HG03045 (cell line): ENCODE results near the gene ZNF280C.
"Not testable (repeated sequence)": the region's sequence is repeated elsewhere in the genome, so short reads cannot be mapped to it uniquely, and the experiment has no call there.

Source experiments
- ATAC-seq: cut with Tn5 transposase; IDR thresholded peaks from one replicate; pipeline ENCODE4 v1.9.1; 2021; ENCODE audit warnings: mild to moderate bottlenecking, moderate library complexity; ENCODE audit not compliant: unreplicated experiment

ZNF280C gene

DNA sequence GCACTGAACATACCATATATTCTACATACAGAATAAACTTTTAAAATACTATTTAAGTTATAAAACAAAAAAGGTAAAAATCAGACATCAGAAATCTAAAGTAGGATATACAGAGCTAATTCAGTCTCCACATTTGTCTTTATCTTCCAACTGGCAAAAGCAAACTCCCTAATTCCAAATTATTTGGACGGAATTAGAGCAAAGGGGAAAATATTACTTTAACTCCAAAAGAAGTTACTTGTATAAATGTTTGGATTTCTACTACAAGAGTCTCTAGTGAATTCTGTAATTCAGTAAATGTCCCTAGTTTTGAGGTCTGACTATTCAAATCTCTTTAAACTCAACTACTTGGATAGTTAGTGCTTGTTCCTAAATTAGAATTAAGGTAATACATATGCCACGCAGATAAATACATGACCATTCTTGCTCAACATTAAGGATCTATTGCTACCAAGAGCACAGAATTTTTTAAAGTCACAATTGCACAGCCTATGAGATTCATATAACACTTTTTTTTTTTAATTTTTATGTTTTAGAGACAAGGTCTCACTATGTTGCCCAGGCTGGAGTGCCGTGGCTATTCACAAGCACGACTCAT, 7.3 kb downstream of the ZNF280C start:
- ATAC-seq = no peak

DNA sequence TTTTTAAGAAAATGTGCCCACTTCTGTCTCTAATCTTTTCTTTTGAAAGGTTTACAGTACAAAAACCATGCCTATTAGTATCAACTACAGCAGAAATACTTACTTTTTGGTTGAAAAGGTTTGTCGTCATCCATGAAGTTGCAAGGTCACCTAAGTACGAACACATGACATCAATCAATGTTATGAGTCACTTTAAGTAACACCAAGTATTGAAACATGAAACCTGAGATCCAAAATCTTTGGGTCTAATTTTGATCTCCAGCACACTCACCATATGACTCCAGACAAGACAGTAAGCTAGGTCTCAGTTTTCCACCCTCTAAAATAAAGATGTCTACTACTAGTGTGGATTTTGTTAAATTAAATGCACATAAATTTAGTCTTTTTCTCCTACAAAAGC, 8.4 kb downstream of the ZNF280C start:
- no peak for ATAC-seq

DNA sequence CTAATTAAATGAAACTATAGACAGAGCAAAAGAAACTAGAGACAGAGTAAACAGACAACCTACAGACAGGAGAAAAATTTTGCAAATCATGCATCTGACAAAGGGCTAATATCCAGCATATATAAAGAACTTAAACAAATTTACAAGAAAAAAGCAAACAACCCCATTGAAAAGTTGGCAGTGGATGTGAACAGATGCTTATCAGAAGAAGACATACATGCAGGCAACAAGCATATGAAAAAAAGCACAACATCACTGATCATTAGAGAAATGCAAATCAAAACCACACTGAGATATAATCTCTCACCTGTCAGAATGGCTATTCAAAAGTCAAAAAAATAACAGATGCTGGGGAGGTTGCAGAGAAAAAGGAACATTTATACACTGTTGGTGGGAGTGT, 14.8 kb downstream of the ZNF280C start:
- ATAC-seq = no peak

- no peak for ATAC-seq
These were observed 17.0 kb downstream of the ZNF280C start for GRCh38 chrX:130251671-130252070.

GRCh38 chrX:130247996-130248395, 20.7 kb downstream of the ZNF280C start:
- ATAC-seq = no peak

- no peak for ATAC-seq
These were observed 22.6 kb downstream of the ZNF280C start for GRCh38 chrX:130246084-130246483.

DNA sequence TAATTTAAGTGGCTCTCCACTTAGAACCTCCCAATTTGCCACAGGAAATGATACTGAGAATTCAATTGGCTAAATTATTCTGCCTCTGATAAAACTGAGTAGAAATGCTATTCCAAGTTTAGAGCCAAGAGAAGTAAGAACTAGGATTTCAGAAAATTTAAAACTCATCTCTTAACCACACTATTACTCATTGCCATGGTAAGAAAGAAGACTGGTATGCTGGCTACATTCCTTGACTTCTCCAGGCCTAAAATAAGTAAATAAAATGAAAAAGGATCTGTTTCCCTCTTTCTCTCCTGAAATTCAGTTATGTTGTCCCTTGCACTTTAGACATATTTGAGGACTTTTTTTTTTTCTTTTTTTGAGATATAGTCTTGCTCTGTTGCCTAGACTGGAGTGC, 23.3 kb downstream of the ZNF280C start:
- no peak for ATAC-seq

DNA sequence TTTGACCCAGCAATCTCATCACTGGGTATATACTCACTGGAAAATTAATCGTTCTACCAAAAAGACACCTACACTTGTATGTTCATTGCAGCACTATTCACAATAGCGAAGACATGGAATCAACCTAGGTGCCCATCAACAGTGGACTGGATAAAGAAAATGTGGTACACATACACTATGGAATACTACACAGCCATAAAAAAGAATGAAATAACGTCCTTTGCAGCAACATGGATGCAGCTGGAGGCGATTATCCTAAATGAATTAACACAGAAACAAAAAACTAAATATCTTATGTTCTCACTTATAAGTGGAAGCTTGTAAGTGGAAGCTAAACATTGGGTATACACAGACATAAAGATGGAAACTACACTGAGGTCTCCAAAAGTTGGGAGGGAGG, 37.5 kb downstream of the ZNF280C start:
- ATAC-seq = not testable (repeated sequence)

- ATAC-seq = no peak
These were observed 39.8 kb downstream of the ZNF280C start for GRCh38 chrX:130228871-130229270.

DNA sequence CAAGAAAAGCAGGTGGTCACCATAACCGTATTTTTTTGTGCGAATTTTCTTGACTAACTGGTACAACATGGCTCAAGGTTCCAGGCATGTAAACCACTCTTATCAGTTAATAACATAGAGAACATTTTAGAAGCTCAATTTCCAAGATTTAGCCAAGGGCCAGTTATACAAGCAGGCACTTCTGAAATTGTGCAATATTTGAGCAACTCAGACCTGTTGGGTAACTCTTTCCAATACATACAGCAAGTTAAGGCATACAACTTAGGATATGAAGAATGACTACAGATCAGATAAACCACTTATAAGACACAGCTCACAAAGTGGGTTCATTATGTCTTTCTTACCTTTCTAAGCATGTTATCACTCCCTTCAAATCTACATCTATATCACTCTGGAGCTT, 43.9 kb downstream of the ZNF280C start:
- no peak for ATAC-seq

DNA sequence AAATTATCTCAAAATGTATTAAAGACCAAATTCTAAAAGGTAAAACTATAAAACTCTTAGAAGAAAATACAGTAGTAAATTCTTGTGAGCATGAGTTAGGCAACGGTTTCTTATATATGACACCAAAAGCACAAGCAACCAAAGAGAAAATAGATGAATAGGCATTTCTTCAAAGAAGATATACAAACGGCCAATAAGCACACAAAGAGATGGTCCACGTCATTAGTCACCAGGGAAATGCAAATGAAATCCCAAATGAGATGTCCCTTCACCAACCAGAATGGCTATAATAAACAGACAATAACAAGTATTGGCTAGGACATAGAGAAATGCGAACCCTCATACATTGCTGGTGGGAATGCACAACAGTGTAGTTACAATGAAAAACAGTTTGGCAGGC, 52.4 kb downstream of the ZNF280C start:
- no peak for ATAC-seq

- ATAC-seq = no peak
These were observed 55.3 kb downstream of the ZNF280C start for GRCh38 chrX:130213376-130213775.

- no peak for ATAC-seq
These were observed 56.3 kb downstream of the ZNF280C start for GRCh38 chrX:130212371-130212770.

DNA sequence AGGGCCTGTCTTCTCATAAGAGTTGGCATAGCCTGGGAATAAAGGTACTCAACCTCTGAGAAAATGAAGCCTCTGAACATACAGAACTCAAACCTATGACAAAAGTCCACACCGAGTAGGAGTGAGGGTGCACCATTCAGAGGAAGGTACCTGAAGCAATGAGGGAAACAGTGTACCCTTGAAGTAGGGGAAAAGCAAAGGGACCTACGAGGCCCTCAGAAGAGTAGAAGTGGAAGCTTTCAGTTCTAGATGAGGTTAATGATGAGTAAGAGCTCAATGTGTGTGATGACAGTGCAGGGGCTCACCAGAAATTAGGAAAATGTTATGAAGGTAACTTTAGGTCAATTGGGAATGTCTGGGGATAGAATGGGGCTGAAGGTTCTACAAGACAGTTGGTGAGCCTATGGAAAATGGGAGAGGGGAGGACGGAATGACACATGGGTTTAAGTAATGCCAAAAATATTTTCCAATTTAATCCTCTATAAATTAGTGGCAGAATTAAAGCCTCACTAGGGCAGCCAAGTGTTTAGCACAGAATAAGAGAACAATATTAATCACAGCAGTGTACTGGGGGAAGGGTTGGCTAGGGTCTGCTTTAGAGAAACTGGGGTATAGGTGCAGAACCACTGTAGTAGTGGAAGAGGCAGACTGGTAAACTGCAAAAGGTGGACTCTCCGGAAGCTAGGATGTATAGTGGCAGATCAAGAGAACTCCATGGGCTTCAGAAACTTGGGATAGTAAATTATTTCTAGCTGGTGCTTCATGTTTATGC, 57.1 kb downstream of the ZNF280C start:
- ATAC-seq = no peak

DNA sequence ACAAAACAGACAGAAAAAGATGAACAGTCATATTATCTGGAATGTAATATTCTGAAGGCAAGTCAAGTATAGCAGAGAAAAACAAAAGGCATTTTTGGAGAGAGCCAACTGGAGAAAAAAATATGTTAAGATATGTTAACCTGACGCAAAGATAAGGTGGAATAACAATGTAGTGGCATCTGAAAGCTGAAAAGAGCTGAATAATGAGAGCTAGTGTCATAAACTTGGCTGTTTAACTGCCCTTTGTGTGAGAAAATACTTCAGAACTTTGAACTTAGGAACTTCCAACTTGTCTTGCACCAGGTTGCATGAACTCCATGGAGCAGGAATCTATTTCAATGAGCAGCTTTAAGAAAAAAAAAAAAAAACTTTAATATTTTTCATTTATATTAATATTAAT, 64.1 kb downstream of the ZNF280C start:
- ATAC-seq = no peak

DNA sequence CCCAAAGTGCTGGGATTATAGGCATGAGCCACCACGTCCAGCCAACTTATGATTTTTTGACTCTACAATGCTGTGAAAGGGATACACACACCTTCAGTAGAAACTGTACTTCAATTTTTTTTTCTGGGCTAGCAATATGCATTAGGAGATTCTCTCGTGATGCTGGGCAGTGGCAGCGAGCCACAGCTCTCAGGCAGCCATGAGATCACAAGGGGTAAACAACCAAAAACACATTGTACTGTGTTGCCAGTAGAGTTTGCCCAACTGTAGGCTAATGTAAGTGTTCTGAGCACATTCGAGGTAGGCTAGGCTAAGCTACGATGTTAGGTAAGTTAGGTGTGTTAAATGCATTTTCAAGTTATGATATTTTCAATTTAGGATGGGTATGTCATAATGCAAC, 71.2 kb downstream of the ZNF280C start:
- ATAC-seq = no peak

DNA sequence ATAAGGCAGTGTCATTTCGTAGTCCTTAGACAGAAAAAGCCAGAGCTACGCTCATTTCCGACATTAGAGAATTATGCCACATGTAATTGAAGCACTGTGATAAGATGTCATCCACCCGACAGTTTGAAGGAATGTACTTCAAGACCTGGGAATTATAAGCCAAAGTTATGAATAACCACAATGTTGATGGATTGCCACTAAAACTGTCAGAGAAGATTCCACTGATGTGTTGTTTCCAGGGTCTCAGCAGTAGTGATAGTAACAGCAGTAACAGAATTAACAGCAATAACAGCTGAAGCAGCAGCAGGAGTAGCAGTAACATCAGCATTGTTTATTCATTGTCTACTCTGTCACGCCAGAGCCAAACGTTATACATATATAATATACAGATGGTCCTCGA, 72.2 kb downstream of the ZNF280C start:
- ATAC-seq = no peak

- ATAC-seq = no peak
These were observed 77.9 kb downstream of the ZNF280C start for GRCh38 chrX:130190801-130191200.

DNA sequence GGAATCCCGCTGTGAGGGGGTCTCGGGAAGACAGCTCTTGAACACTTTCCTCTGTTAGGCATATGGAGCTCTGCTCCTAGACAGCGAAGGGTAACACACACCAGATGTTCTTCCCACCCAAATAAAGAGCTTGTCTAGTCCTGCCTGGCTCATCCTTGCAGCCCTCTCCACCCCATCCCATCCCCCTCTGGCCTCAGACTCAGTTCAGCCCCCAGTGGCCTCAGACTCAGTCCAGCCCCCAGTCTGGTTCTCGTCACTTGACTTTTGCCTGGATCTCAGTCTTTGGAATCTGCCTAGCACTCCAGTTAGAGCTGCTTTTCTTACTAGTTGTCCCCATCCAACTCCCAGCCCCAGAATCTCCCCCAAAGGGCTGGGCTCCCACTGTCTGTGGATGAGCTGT, 82.0 kb downstream of the ZNF280C start:
- no peak for ATAC-seq

- no peak for ATAC-seq
These were observed 83.8 kb downstream of the ZNF280C start for GRCh38 chrX:130184857-130185256.

- no peak for ATAC-seq
These were observed 84.5 kb downstream of the ZNF280C start for GRCh38 chrX:130184168-130184567.

GRCh38 chrX:130179579-130180215, 89.0 kb downstream of the ZNF280C start:
- ATAC-seq = no peak
